Measurements from ENCODE around the gene ZBTB16. TPM values are rescaled to one million over a fixed set of nuclear protein-coding genes. Genes with fewer than 3 reads are reported as not detected.

The ZBTB16 gene
- total and polyA plus RNA-seq, 2 of the 4 experiments (the other 2 are of a cell fraction): not detected

DNA sequence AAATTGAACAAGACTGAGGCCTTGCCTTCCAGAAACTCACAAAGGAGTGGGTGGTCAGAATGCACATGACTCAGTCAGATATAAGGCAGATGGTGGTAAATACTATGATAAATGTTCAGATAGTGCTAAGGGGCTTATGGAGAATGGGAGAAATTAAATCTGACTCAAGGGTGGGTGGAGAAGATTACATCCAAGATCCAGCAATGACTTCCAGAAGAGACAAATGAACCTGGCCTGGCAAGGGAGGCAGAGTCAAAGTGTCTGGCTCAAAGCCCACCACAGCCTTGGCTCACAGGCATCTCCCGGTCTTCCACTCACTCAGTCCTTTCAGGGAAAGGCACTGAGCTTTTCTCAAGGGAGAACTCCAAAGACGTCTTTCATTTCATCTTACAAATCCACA is 6.1 kb upstream of the ZBTB16 start:
- H2BK120ac ChIP-seq (ENCODE audit: low read depth, low read length): no peak overlapping the region
- WGBS, 2 experiments (ENCODE audit: extremely low coverage in 2 of 2, insufficient read length in 1 of 2): no CpG with 5 or more reads among the region's 2 CpGs
- no peak overlapping the region for H4K91ac ChIP-seq (ENCODE audit: insufficient read depth, low read depth, low read length)
- ChIA-PET CTCF (no interaction called here), POLR2A (ENCODE audit: unreplicated experiment) (no interaction called here)
- no peak overlapping the region for H4K5ac ChIP-seq (ENCODE audit: low read depth, low read length)
- peaks cover 24% of the 10 kb centered on the region for H3K27me3 ChIP-seq (ENCODE audit: control insufficient read depth, insufficient read depth, low read length)
- H3K56ac ChIP-seq (ENCODE audit: extremely low read depth, insufficient read depth, low read length): no peak overlapping the region
- ATAC-seq (ENCODE audit: low read depth) (no peak), DNase-seq (no peak)
- no peaks in the 10 kb centered on the region for H3K9me3 ChIP-seq (ENCODE audit: control insufficient read depth, insufficient read depth, low read length)
- no peak overlapping the region for H3K9ac ChIP-seq (ENCODE audit: low read depth, low read length)
- no peak overlapping the region for H2AFZ ChIP-seq (replicated peaks; ENCODE audit: low read length, poor library complexity)
- H3K4ac ChIP-seq (ENCODE audit: low read depth, low read length): no peak overlapping the region
- intact Hi-C loops (cut with micrococcal nuclease): no loop called here
- H3K23ac ChIP-seq (ENCODE audit: low read depth, low read length): no peak overlapping the region
- H3K4me2 ChIP-seq (ENCODE audit: low read depth, low read length): no peak overlapping the region
- no peak overlapping the region for H3K27ac ChIP-seq (ENCODE audit: insufficient read depth, low read length)
- H3K4me3 ChIP-seq (ENCODE audit: insufficient read depth, low read depth, low read length): no peak overlapping the region
- no peak overlapping the region for H2AK5ac ChIP-seq (ENCODE audit: low read depth, low read length)
- no peaks in the 10 kb centered on the region for H3K36me3 ChIP-seq (ENCODE audit: control insufficient read depth, insufficient read depth, low read length)
- H3K18ac ChIP-seq (ENCODE audit: low read depth, low read length): no peak overlapping the region
- no peak overlapping the region for H2AK9ac ChIP-seq (replicated peaks; ENCODE audit: low read depth, low read length, poor library complexity)
- H2BK15ac ChIP-seq (ENCODE audit: low read depth, low read length): no peak overlapping the region
- no peaks in the 10 kb centered on the region for H3K79me1 ChIP-seq (ENCODE audit: low read depth in 1 of 2, low read length in 2 of 2)
- H2BK20ac ChIP-seq (ENCODE audit: low read depth, low read length): no peak overlapping the region
- no TSS peak for BruUV-seq (replicated peaks)
- no peak overlapping the region for H2BK5ac ChIP-seq (ENCODE audit: low read depth, low read length, poor library complexity, severe bottlenecking)
- dilution Hi-C loops (cut with HindIII; ENCODE audit: low sequenced_read_pairs, unreplicated experiment): no loop called here
- no peaks in the 10 kb centered on the region for H3K4me1 ChIP-seq (ENCODE audit: control insufficient read depth, insufficient read depth, low read length)
- no peak overlapping the region for H4K8ac ChIP-seq (ENCODE audit: low read depth in 2 of 2, low read length in 2 of 2)
- H4K20me1 ChIP-seq (ENCODE audit: insufficient read depth, low read length): no peaks in the 10 kb centered on the region; the same call in 1 of the 2 replicates
- H3K9me1 ChIP-seq (ENCODE audit: insufficient read depth, low read length): no peaks in the 10 kb centered on the region
- H3K14ac ChIP-seq (replicated peaks; ENCODE audit: low read depth, low read length): no peak overlapping the region
- in situ Hi-C loops (cut with MboI; ENCODE audit: low sequenced_read_pairs): no loop called here
- no peak for TF ChIP-seq USF2 (IDR thresholded peaks at IDR 0.05; ENCODE audit: low read depth, low read length)
- TF ChIP-seq CTCF (conservative IDR thresholded peaks at IDR 0.05; ENCODE audit: low read depth, low read length): no peak
- TF ChIP-seq RFX5 (IDR thresholded peaks at IDR 0.05; ENCODE audit: low read depth, low read length): no peak
- TF ChIP-seq POLR2A (IDR thresholded peaks at IDR 0.05; ENCODE audit: low read depth, low read length): no peak
- TF ChIP-seq SMC3 (IDR thresholded peaks at IDR 0.05; ENCODE audit: low read depth, low read length): no peak
- TF ChIP-seq MXI1 (IDR thresholded peaks at IDR 0.05; ENCODE audit: borderline replicate concordance, low read depth, low read length): no peak
- TF ChIP-seq ELK1 (IDR thresholded peaks at IDR 0.05; ENCODE audit: borderline replicate concordance, low read depth, low read length): no peak
- no peak for TF ChIP-seq CEBPB (IDR thresholded peaks at IDR 0.05; ENCODE audit: low read depth, low read length)
- no peak for TF ChIP-seq CHD1 (IDR thresholded peaks at IDR 0.05; ENCODE audit: low read depth, low read length)
- TF ChIP-seq BHLHE40 (IDR thresholded peaks at IDR 0.05; ENCODE audit: low read depth, low read length): no peak
- TF ChIP-seq MAZ (IDR thresholded peaks at IDR 0.05; ENCODE audit: borderline replicate concordance, low read depth, low read length): no peak
- no peak for TF ChIP-seq MAFK (IDR thresholded peaks at IDR 0.05; ENCODE audit: low read depth, low read length)
- no peak for TF ChIP-seq FOS (IDR thresholded peaks at IDR 0.05; ENCODE audit: low read depth, low read length)
- TF ChIP-seq RAD21 (IDR thresholded peaks at IDR 0.05; ENCODE audit: low read length): no peak
- no peak for TF ChIP-seq RCOR1 (IDR thresholded peaks at IDR 0.05; ENCODE audit: insufficient replicate concordance, low read length)
- no peak for TF ChIP-seq NFE2L2 (IDR thresholded peaks at IDR 0.05; ENCODE audit: low read depth, low read length)

Measured in IMR-90 (cell line).